ENCODE results near the gene TRIM10. TPM values are rescaled to one million over a fixed set of nuclear protein-coding genes. Genes with fewer than 3 reads are reported as not detected.

The TRIM10 gene
- total and polyA plus RNA-seq, 10 of the 15 experiments (the other 5 are each of a cell fraction or from before 2014, with no cell fraction given), result 0.01 TPM; not detected in 9

GRCh38 chr6:30104661-30105060 is 56.4 kb downstream of the TRIM10 start:
- H3K9me3 ChIP-seq (replicated peaks; ENCODE audit: control insufficient read depth, insufficient read depth, low read length), result no peaks in the 10 kb centered on the region
- peaks cover 7 to 24% of the 10 kb centered on the region in 2 experiments for H3K27me3 ChIP-seq (replicated peaks in 1 of 2; ENCODE audit: control insufficient read depth in 2 of 2, insufficient read depth in 2 of 2, low read length in 1 of 2)
- ChIA-PET SMC1A (ENCODE audit: uncharacterized antibody, unreplicated experiment) (interaction anchor here (0.7 to 16.6 kb wide), 11 partner anchors 10 to 114 kb away, joined by 3 to 647 read pairs (median 8); partner anchors contain the start of genes POLR1H, PPP1R11, TRIM31 and TRIM40), RAD21 (ENCODE audit: unreplicated experiment) (interaction anchor here (1.2 to 9.0 kb wide), 11 partner anchors 8 to 292 kb away, joined by 3 to 333 read pairs (median 10); partner anchors contain the start of genes TRIM31 and TRIM40), CTCF (interaction anchor here (0.7 to 6.6 kb wide), 20 partner anchors 8 to 256 kb away, joined by 3 to 561 read pairs (median 6); partner anchors contain the start of genes PPP1R11, TRIM31 and TRIM40), POLR2A (interaction anchor here (0.8 to 5.0 kb wide), 7 partner anchors 7 to 45 kb away, joined by 3 to 54 read pairs (median 6); partner anchors contain the start of gene TRIM31)
- in situ Hi-C loops (cut with MboI) (no loop called here), intact Hi-C loops (cut with micrococcal nuclease; ENCODE audit: unreplicated experiment) (no loop called here)
- H3K4me1 ChIP-seq (ENCODE audit: control insufficient read depth, insufficient read depth, low read length), result peaks cover 19% of the 10 kb centered on the region
- FAIRE-seq (no peak), ATAC-seq (no peak), DNase-seq (ENCODE audit: low read depth, low spot score) (no peak)
- no peak overlapping the region for H3K9ac ChIP-seq (ENCODE audit: control insufficient read depth, insufficient read depth, low read length)
- no peak overlapping the region for H3K27ac ChIP-seq (ENCODE audit: control insufficient read depth, insufficient read depth)
- 40% methylated on average over 2 of the region's 2 CpGs for WGBS (ENCODE audit: insufficient coverage, insufficient replicate concordance, low lambda C conversion rate, missing lambda C conversion rate)
- H4K20me1 ChIP-seq (ENCODE audit: control insufficient read depth, insufficient read depth), result no peaks in the 10 kb centered on the region
- no peak overlapping the region for H3K4me2 ChIP-seq (ENCODE audit: control insufficient read depth, insufficient read depth)
- H2AFZ ChIP-seq (ENCODE audit: control insufficient read depth, low read depth, low read length), result no peak overlapping the region
- H3K79me2 ChIP-seq (ENCODE audit: control insufficient read depth, insufficient read depth, low read length), result no peaks in the 10 kb centered on the region
- no peaks in the 10 kb centered on the region for H3K36me3 ChIP-seq (ENCODE audit: control insufficient read depth in 2 of 2, insufficient read depth in 2 of 2, low read length in 1 of 2)
- no TSS peak for BruUV-seq (replicated peaks)
- H3K4me3 ChIP-seq, result no peak overlapping the region
- peak in 1 of 3 experiments; percentile 5; a peak in 1 of 6 replicates for TF ChIP-seq CTCF (IDR thresholded peaks at IDR 0.05 in 2 of 3, conservative IDR thresholded peaks at IDR 0.05 in 1 of 3; ENCODE audit: control insufficient read depth in 2 of 3, extremely low read depth in 1 of 3, insufficient read depth in 1 of 3, low read depth in 3 of 3, low read length in 3 of 3)
- TF ChIP-seq ZNF622 (IDR thresholded peaks at IDR 0.05), result no peak

- ChIA-PET RAD21 (ENCODE audit: unreplicated experiment) (interaction anchor here (0.6 to 9.0 kb wide), 24 partner anchors 8 to 293 kb away, joined by 3 to 333 read pairs (median 6); partner anchors contain the start of genes POLR1H, PPP1R11, TRIM31 and TRIM40), SMC1A (ENCODE audit: uncharacterized antibody, unreplicated experiment) (interaction anchor here (0.8 to 16.6 kb wide), 25 partner anchors 10 to 456 kb away, joined by 3 to 647 read pairs (median 4); partner anchors contain the start of genes POLR1H, TRIM26, TRIM31 and TRIM40), CTCF (interaction anchor here (0.6 to 6.6 kb wide), 39 partner anchors 7 to 450 kb away, joined by 3 to 561 read pairs (median 4); partner anchors contain the start of genes POLR1H, PPP1R11, TRIM10 and TRIM31), POLR2A (interaction anchor here (0.8 to 5.0 kb wide), 6 partner anchors 8 to 44 kb away, joined by 3 to 54 read pairs (median 7); partner anchors contain the start of gene TRIM31)
- H3K4me1 ChIP-seq (ENCODE audit: control insufficient read depth, insufficient read depth, low read length), result peaks cover 19% of the 10 kb centered on the region
- H3K4me3 ChIP-seq, result 0 out of 2 replicates have a peak overlapping the region, but pooled peaks have one; percentile 53
- peak overlapping the region; percentile 86; the same call in 1 of the 2 replicates for H2AFZ ChIP-seq (ENCODE audit: control insufficient read depth, low read depth, low read length)
- H3K27me3 ChIP-seq (replicated peaks in 1 of 2; ENCODE audit: control insufficient read depth in 2 of 2, insufficient read depth in 2 of 2, low read length in 1 of 2), result peaks cover 10 to 24% of the 10 kb centered on the region in 2 experiments
- 34% methylated on average over 3 of the region's 3 CpGs for WGBS (ENCODE audit: insufficient coverage, insufficient replicate concordance, low lambda C conversion rate, missing lambda C conversion rate)
- BruUV-seq (replicated peaks), result no TSS peak
- ATAC-seq, result no peak
- peak; percentile 88 for TF ChIP-seq ZNF24 (IDR thresholded peaks at IDR 0.05)
- no peak for TF ChIP-seq ZSCAN29 (IDR thresholded peaks at IDR 0.05)
- no peak for DNase-seq (ENCODE audit: low read depth, low spot score)
- no peaks in the 10 kb centered on the region for H3K9me3 ChIP-seq (replicated peaks; ENCODE audit: control insufficient read depth, insufficient read depth, low read length)
- H3K36me3 ChIP-seq (ENCODE audit: control insufficient read depth in 2 of 2, insufficient read depth in 2 of 2, low read length in 1 of 2), result no peaks in the 10 kb centered on the region
- no peak overlapping the region for H3K27ac ChIP-seq (ENCODE audit: control insufficient read depth, insufficient read depth)
- no peaks in the 10 kb centered on the region for H3K79me2 ChIP-seq (ENCODE audit: control insufficient read depth, insufficient read depth, low read length)
- no peaks in the 10 kb centered on the region for H4K20me1 ChIP-seq (ENCODE audit: control insufficient read depth, insufficient read depth)
- H3K4me2 ChIP-seq (ENCODE audit: control insufficient read depth, insufficient read depth), result peak overlapping the region; percentile 94
- in situ Hi-C loops (cut with MboI) (no loop called here), intact Hi-C loops (cut with micrococcal nuclease; ENCODE audit: unreplicated experiment) (loop anchor here (1.0 kb wide), 2 partner anchors 27 to 66 kb away; no protein-coding TSS in a partner anchor)
- FAIRE-seq, result no peak
- no peak overlapping the region for H3K9ac ChIP-seq (ENCODE audit: control insufficient read depth, insufficient read depth, low read length)
These were observed 57.2 kb downstream of the TRIM10 start for GRCh38 chr6:30103872-30104179.
